Measurements from ENCODE around the gene SMIM20.

Gene SMIM20

DNA sequence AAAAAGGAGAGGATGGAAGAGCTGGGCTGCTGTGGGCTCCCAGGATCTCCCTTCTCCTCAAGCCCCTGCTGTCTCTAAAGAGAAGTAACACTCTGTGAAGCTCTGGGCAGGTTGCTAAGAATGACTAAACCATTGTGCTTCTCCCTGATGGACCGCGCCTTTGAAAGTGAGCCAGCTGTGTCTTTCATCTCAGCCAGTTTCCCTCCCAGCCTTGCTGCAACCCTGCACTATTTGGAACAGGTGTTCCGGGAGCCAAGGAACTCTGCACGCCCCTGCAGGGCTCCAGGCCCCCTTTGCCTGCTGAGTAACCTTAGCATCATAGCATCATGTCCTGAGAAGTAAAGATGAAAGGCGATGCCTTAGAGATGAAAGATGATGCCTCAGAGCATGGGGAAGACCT lies 39.7 kb downstream of the SMIM20 start:
- Histone ChIP-seq H3K4me1 (ENCODE audit: control insufficient read depth in 2 of 2, insufficient read depth in 2 of 2, low read length in 2 of 2) (peaks cover 7 to 12% of the 10 kb centered on the region in 2 donors), H3K4me3 (ENCODE audit: low read length in 2 of 2) (no peak overlapping the region), H3K36me3 (ENCODE audit: control insufficient read depth in 2 of 2, insufficient read depth in 2 of 2, low read length in 2 of 2) (no peaks in the 10 kb centered on the region), H3K9ac (ENCODE audit: low read depth in 1 of 2, low read length in 2 of 2) (no peak overlapping the region), H3K27me3 (ENCODE audit: control insufficient read depth in 2 of 2, insufficient read depth in 2 of 2, low read length in 2 of 2) (no peaks in the 10 kb centered on the region), H3K27ac (ENCODE audit: low read depth in 2 of 2, low read length in 2 of 2) (no peak overlapping the region), H3K9me3 (ENCODE audit: control insufficient read depth in 2 of 2, low read length in 2 of 2) (no peaks in the 10 kb centered on the region)

DNA sequence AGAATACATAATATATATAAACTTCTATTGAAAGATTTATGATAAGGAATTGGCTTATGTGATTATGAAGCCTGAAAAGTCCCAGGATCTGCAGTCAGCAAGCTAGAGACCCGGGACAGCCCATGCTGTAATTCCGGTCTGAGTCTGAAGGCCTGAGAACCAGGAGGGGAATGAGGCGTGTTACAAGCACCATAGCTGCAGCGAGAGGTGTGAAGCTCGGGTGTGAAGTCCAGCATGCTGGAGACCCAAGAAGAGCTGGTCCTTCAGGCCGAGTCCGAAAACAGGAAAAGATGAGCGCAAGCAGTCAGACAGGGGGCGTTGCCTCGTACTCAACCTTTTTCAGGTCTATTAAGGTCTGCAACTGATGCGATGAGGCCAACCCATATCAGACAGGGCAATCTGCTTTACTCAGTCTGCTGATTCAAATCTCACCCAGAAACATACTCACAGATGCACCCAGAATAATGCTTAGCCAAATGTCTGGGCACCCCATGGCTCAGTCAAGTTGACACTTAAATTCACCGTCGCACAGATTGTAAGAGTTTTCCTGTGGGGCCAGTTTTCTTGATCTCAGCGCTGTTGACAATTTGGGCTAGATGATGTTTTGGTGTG lies 40.4 kb downstream of the SMIM20 start:
- Histone ChIP-seq H3K9ac (ENCODE audit: low read depth in 1 of 2, low read length in 2 of 2) (no peak overlapping the region), H3K9me3 (ENCODE audit: control insufficient read depth in 2 of 2, low read length in 2 of 2) (no peaks in the 10 kb centered on the region), H3K27me3 (ENCODE audit: control insufficient read depth in 2 of 2, insufficient read depth in 2 of 2, low read length in 2 of 2) (no peaks in the 10 kb centered on the region), H3K36me3 (ENCODE audit: control insufficient read depth in 2 of 2, insufficient read depth in 2 of 2, low read length in 2 of 2) (no peaks in the 10 kb centered on the region), H3K4me3 (ENCODE audit: low read length in 2 of 2) (no peak overlapping the region), H3K4me1 (ENCODE audit: control insufficient read depth in 2 of 2, insufficient read depth in 2 of 2, low read length in 2 of 2) (peaks cover 2 to 10% of the 10 kb centered on the region in 2 donors), H3K27ac (ENCODE audit: low read depth in 2 of 2, low read length in 2 of 2) (no peak overlapping the region)

DNA sequence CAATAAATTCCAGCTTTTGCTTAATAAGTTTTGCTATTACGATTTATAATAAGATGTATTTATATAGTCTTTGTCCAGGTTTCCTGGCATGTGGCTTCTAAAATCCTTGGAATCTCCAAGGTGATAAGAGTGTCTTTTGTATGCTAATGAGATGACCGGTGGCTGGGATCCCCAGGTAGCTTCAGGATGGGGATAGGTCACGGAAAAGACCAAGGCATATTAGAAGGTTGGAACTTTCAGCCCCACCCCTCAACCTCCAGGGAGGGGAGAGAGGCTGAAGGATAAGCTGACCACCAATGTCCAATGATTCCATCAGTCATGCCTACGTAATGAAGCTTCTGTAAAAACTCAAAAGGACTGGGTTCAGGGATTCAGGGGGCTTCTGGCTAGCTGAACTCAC lies 41.7 kb downstream of the SMIM20 start:
- Histone ChIP-seq H3K27ac (ENCODE audit: low read depth in 2 of 2, low read length in 2 of 2) (no peak overlapping the region), H3K9ac (ENCODE audit: low read depth in 1 of 2, low read length in 2 of 2) (no peak overlapping the region), H3K4me3 (ENCODE audit: low read length in 2 of 2) (no peak overlapping the region), H3K36me3 (ENCODE audit: control insufficient read depth in 2 of 2, insufficient read depth in 2 of 2, low read length in 2 of 2) (no peaks in the 10 kb centered on the region), H3K4me1 (ENCODE audit: control insufficient read depth in 2 of 2, insufficient read depth in 2 of 2, low read length in 2 of 2) (peaks cover 0 to 4% of the 10 kb centered on the region in 2 donors), H3K9me3 (ENCODE audit: control insufficient read depth in 2 of 2, low read length in 2 of 2) (no peaks in the 10 kb centered on the region), H3K27me3 (ENCODE audit: control insufficient read depth in 2 of 2, insufficient read depth in 2 of 2, low read length in 2 of 2) (no peaks in the 10 kb centered on the region)

DNA sequence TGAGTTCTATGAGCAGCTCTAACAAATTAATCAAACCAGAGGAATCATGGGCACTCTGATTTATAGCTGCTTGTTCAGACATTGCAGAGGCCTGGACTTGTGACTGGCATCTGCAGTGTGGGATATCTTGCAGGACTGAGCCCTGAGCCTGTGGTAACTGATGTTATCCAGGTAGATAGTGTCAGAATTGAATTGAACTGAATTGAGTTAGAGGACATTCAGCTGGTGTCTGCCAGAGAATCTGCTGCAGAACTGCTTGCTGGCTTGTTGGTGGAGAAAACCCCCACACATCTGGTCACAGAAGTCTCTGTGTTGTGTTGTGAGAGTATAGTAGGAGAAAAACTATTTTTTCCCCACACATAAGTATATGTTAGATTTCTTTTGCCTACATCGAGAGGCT lies 42.2 kb downstream of the SMIM20 start:
- Histone ChIP-seq H3K27me3 (ENCODE audit: control insufficient read depth in 2 of 2, insufficient read depth in 2 of 2, low read length in 2 of 2) (no peaks in the 10 kb centered on the region), H3K9me3 (ENCODE audit: control insufficient read depth in 2 of 2, low read length in 2 of 2) (no peaks in the 10 kb centered on the region)

DNA sequence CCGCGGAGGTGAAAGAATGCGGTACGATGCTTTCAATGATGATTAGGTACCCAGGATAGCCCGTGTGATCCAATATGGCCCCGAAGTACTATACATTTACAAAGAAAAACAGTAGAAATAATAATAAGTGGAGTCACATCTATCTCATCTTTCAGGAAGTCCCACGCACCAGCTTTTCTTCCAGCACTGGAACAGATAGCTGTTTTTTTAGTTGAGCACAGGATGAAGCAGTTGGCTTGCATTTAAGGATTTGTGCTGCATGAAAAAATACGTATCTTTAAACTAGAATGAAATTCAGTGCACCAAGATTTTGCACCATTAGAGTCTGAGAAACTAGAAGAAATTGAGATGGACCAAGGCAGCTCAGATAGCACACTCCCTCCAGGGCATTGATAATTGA lies 44.1 kb downstream of the SMIM20 start:
- H3K27ac ChIP-seq (ENCODE audit: low read depth in 2 of 2, low read length in 2 of 2): no peak overlapping the region
- H3K9me3 ChIP-seq (ENCODE audit: control insufficient read depth in 2 of 2, low read length in 2 of 2): no peaks in the 10 kb centered on the region
- no peaks in the 10 kb centered on the region for H3K4me1 ChIP-seq (ENCODE audit: control insufficient read depth in 2 of 2, insufficient read depth in 2 of 2, low read length in 2 of 2)
- no peaks in the 10 kb centered on the region for H3K36me3 ChIP-seq (ENCODE audit: control insufficient read depth in 2 of 2, insufficient read depth in 2 of 2, low read length in 2 of 2)
- no peaks in the 10 kb centered on the region for H3K27me3 ChIP-seq (ENCODE audit: control insufficient read depth in 2 of 2, insufficient read depth in 2 of 2, low read length in 2 of 2)
- no peak overlapping the region for H3K9ac ChIP-seq (ENCODE audit: low read depth in 1 of 2, low read length in 2 of 2)
- no peak overlapping the region for H3K4me3 ChIP-seq (ENCODE audit: low read length in 2 of 2)

More for the DNA sequence above, 42.2 kb downstream of the SMIM20 start:
- Histone ChIP-seq H3K36me3 (ENCODE audit: control insufficient read depth in 2 of 2, insufficient read depth in 2 of 2, low read length in 2 of 2) (no peaks in the 10 kb centered on the region), H3K4me3 (ENCODE audit: low read length in 2 of 2) (no peak overlapping the region), H3K4me1 (ENCODE audit: control insufficient read depth in 2 of 2, insufficient read depth in 2 of 2, low read length in 2 of 2) (no peaks in the 10 kb centered on the region), H3K9ac (ENCODE audit: low read depth in 1 of 2, low read length in 2 of 2) (no peak overlapping the region), H3K27ac (ENCODE audit: low read depth in 2 of 2, low read length in 2 of 2) (no peak overlapping the region)

DNA sequence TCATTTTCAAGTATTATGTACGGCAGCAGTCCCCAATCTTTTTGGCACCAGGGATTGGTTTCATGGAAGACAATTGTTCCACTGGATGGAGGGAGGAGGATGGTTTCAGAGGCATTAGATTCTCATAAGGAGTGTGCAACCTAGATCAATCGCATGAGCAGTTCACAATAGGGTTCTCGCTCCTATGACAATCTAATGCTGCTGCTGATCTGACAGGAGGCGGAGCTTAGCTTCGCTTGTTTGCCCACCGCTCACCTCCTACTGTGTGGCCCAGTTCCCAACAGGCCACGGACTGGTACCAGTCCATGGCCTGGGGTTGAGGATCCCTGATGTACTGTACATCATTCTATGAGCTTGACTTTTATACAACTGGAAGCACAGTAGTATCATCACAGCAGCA lies 48.4 kb downstream of the SMIM20 start:
- H3K27ac ChIP-seq (ENCODE audit: low read depth in 2 of 2, low read length in 2 of 2): no peak overlapping the region
- H3K4me1 ChIP-seq (ENCODE audit: control insufficient read depth in 2 of 2, insufficient read depth in 2 of 2, low read length in 2 of 2): no peaks in the 10 kb centered on the region
- no peaks in the 10 kb centered on the region for H3K27me3 ChIP-seq (ENCODE audit: control insufficient read depth in 2 of 2, insufficient read depth in 2 of 2, low read length in 2 of 2)
- H3K36me3 ChIP-seq (ENCODE audit: control insufficient read depth in 2 of 2, insufficient read depth in 2 of 2, low read length in 2 of 2): no peaks in the 10 kb centered on the region
- no peak overlapping the region for H3K4me3 ChIP-seq (ENCODE audit: low read length in 2 of 2)
- H3K9ac ChIP-seq (ENCODE audit: low read depth in 1 of 2, low read length in 2 of 2): no peak overlapping the region
- no peaks in the 10 kb centered on the region for H3K9me3 ChIP-seq (ENCODE audit: control insufficient read depth in 2 of 2, low read length in 2 of 2)

DNA sequence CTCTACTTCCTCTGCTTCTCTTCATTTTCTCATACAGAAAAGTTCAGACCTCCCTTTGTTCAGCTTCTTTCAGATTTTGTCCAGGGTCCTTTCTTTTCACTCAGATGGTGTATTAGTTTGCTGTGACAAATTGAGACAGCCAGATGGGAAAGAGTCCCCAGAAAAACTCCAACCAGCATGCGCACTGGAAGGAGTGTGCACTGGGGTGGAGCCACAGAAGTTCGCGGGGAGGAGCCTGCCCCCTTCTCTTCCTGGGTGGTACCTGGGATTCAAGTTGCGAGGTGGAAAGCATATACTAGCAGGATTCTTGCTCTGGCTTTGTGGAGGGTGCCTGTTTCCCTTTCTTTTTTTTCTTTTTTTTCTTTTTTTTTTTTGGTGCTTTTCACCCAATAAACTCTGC lies 51.6 kb downstream of the SMIM20 start:
- no peak overlapping the region for H3K27ac ChIP-seq (ENCODE audit: low read depth in 2 of 2, low read length in 2 of 2)
- no peaks in the 10 kb centered on the region for H3K36me3 ChIP-seq (ENCODE audit: control insufficient read depth in 2 of 2, insufficient read depth in 2 of 2, low read length in 2 of 2)
- no peaks in the 10 kb centered on the region for H3K27me3 ChIP-seq (ENCODE audit: control insufficient read depth in 2 of 2, insufficient read depth in 2 of 2, low read length in 2 of 2)
- H3K9ac ChIP-seq (ENCODE audit: low read depth in 1 of 2, low read length in 2 of 2): no peak overlapping the region
- H3K9me3 ChIP-seq (ENCODE audit: control insufficient read depth in 2 of 2, low read length in 2 of 2): no peaks in the 10 kb centered on the region
- H3K4me3 ChIP-seq (ENCODE audit: low read length in 2 of 2): no peak overlapping the region
- H3K4me1 ChIP-seq (ENCODE audit: control insufficient read depth in 2 of 2, insufficient read depth in 2 of 2, low read length in 2 of 2): peaks cover 0 to 2% of the 10 kb centered on the region in 2 donors

DNA sequence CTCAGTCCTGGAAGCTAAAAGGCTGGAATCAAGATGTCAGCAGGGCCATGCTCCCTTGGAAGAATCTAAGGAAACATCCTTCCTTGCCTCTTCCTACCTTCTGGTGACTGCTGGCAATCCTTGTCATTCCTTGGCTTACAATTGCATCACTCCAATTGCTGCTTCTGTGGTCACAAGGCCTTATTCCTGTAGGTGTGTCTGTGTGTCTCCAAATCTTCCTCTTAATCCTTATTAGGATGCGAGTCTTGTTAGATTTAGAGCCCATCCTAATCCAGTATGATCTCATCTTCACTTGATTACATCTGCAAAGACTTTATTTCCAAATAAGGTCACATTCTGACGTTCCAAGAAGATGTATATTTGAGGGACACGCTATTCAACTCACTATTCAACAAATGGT lies 52.2 kb downstream of the SMIM20 start:
- Histone ChIP-seq H3K9me3 (ENCODE audit: control insufficient read depth in 2 of 2, low read length in 2 of 2) (no peaks in the 10 kb centered on the region), H3K36me3 (ENCODE audit: control insufficient read depth in 2 of 2, insufficient read depth in 2 of 2, low read length in 2 of 2) (no peaks in the 10 kb centered on the region)

DNA sequence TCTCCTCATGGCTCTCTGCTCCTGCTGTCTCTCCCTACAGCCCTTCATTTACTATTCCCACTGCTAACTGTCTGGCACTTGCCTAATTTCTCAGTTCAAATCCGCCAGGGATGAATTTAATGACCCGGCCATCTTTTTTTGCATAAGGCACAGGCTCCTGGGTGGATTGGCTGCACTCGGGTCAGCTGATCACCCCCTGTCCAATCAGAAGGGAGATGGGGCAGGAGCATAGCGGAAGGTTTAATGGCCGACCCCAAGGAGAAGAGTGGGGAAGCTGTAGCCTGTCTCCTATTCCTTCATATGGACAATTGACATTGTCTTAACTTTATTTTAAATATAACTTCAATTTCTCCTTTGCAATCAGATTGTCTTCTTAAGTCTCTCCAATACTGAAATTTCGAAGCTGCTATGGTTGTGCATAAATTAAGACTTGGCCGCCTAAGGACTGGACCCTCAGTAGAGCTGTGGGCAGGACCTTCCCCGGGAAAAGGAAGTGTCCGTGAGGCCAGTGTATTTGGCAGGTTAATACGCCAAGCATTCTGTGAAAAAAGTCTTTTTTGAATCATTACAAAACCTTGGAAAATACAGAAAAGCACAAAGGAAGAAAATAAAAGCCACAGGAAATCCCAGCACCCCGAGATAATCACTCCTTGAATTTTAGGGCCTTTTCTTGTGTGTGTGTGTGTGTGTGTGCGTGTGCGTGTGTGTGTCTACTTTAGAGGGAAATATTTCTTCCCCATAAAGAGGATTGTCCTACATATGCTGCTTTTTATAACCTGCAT lies 55.5 kb downstream of the SMIM20 start:
- Histone ChIP-seq H3K36me3 (ENCODE audit: control insufficient read depth in 2 of 2, insufficient read depth in 2 of 2, low read length in 2 of 2) (no peaks in the 10 kb centered on the region), H3K4me3 (ENCODE audit: low read length in 2 of 2) (no peak overlapping the region), H3K9me3 (ENCODE audit: control insufficient read depth in 2 of 2, low read length in 2 of 2) (no peaks in the 10 kb centered on the region), H3K27ac (ENCODE audit: low read depth in 2 of 2, low read length in 2 of 2) (no peak overlapping the region), H3K9ac (ENCODE audit: low read depth in 1 of 2, low read length in 2 of 2) (no peak overlapping the region), H3K27me3 (ENCODE audit: control insufficient read depth in 2 of 2, insufficient read depth in 2 of 2, low read length in 2 of 2) (no peaks in the 10 kb centered on the region), H3K4me1 (ENCODE audit: control insufficient read depth in 2 of 2, insufficient read depth in 2 of 2, low read length in 2 of 2) (peaks cover 0 to 2% of the 10 kb centered on the region in 2 donors)

More for the DNA sequence above, 52.2 kb downstream of the SMIM20 start:
- no peaks in the 10 kb centered on the region for H3K27me3 ChIP-seq (ENCODE audit: control insufficient read depth in 2 of 2, insufficient read depth in 2 of 2, low read length in 2 of 2)
- H3K4me3 ChIP-seq (ENCODE audit: low read length in 2 of 2): no peak overlapping the region
- H3K9ac ChIP-seq (ENCODE audit: low read depth in 1 of 2, low read length in 2 of 2): no peak overlapping the region
- no peak overlapping the region for H3K27ac ChIP-seq (ENCODE audit: low read depth in 2 of 2, low read length in 2 of 2)
- peaks cover 0 to 2% of the 10 kb centered on the region in 2 donors for H3K4me1 ChIP-seq (ENCODE audit: control insufficient read depth in 2 of 2, insufficient read depth in 2 of 2, low read length in 2 of 2)

DNA sequence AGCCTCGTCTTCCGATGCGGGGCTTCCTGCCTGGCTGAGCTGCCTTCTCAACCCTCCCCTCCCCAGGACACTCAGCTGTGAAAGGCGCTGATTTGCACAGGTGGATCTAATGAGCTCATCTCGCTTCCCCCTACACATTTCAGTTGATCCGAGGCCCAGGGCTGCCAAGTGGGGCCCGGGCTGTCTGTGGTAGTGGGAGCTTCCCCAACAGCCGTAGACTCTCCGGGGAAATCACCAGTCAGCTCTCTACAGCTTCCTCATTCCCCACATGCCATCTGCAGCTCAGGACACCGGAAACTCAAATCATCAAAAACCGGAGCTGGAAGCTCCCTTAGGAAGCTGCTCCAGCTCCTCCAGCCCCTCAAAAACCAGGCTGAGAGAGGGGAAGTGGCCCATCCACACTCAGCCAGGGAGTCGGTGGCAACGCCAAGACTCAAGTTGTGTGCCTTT lies 56.2 kb downstream of the SMIM20 start:
- H3K4me3 ChIP-seq (ENCODE audit: low read length in 2 of 2): no peak overlapping the region
- H3K27me3 ChIP-seq (ENCODE audit: control insufficient read depth in 2 of 2, insufficient read depth in 2 of 2, low read length in 2 of 2): no peaks in the 10 kb centered on the region
- H3K4me1 ChIP-seq (ENCODE audit: control insufficient read depth in 2 of 2, insufficient read depth in 2 of 2, low read length in 2 of 2): peaks cover 0 to 2% of the 10 kb centered on the region in 2 donors
- peak overlapping the region in 1 of 2 donors; percentile 60 for H3K27ac ChIP-seq (ENCODE audit: low read depth in 2 of 2, low read length in 2 of 2)
- H3K9me3 ChIP-seq (ENCODE audit: control insufficient read depth in 2 of 2, low read length in 2 of 2): no peaks in the 10 kb centered on the region
- no peak overlapping the region for H3K9ac ChIP-seq (ENCODE audit: low read depth in 1 of 2, low read length in 2 of 2)
- no peaks in the 10 kb centered on the region for H3K36me3 ChIP-seq (ENCODE audit: control insufficient read depth in 2 of 2, insufficient read depth in 2 of 2, low read length in 2 of 2)

Measured in mucosa of rectum (tissue), 2 donors.